Neural cell (in vitro differentiated cells): ENCODE measurements around the gene MAP3K15. TPM values are rescaled to one million over a fixed set of nuclear protein-coding genes. Genes with fewer than 3 reads are reported as not detected.

Source experiments
- H2AFZ ChIP-seq: fragments of 200-600, 300-800 bp; sonication (generic), shearing (Covaris generic); 2 replicates; pipeline ENCODE4 v1.6.0; 2014; ENCODE audit warnings: low read depth, mild to moderate bottlenecking, antibody characterized with exemption, low read length, moderate library complexity
- H3F3A ChIP-seq: fragments of 200-600 bp; shearing (Covaris generic); 2 replicates; pipeline ENCODE4 v1.6.1; 2016; ENCODE audit warnings: mild to moderate bottlenecking, moderate library complexity, mixed read lengths, antibody characterized with exemption, low read length; ENCODE audit not compliant: insufficient read depth, poor library complexity, severe bottlenecking
- H3K27ac ChIP-seq: fragments of 200-600, 300-800 bp; sonication (generic), shearing (Covaris generic); 2 replicates; pipeline ENCODE4 v1.5.1; 2014; ENCODE audit warnings: mild to moderate bottlenecking, low read length, moderate library complexity
- H3K27me3 ChIP-seq: fragments of 300-800, 200-600 bp; sonication (generic), shearing (Covaris generic); 2 replicates; pipeline ENCODE4 v1.6.0; 2014; ENCODE audit warnings: mild to moderate bottlenecking, low read depth, low read length, moderate library complexity; ENCODE audit not compliant: insufficient read depth
- H3K36me3 ChIP-seq: fragments of 300-800, 200-600 bp; sonication (generic), shearing (Covaris generic); 2 replicates; pipeline ENCODE4 v1.5.1; 2014; ENCODE audit warnings: mild to moderate bottlenecking, antibody characterized with exemption, low read length, moderate library complexity; ENCODE audit not compliant: insufficient read depth
- H3K4me2 ChIP-seq: fragments of 300-800, 200-600 bp; sonication (generic), shearing (Covaris generic); 2 replicates; pipeline ENCODE4 v1.6.0; 2014; ENCODE audit warnings: mild to moderate bottlenecking, low read length
- H3K4me3 ChIP-seq: fragments of 300-800, 200-600 bp; sonication (generic), shearing (Covaris generic); 2 replicates; pipeline ENCODE4 v1.5.1; 2014; ENCODE audit warnings: mild to moderate bottlenecking, low read length, moderate library complexity
- H3K79me2 ChIP-seq: fragments of 200-600 bp; shearing (Covaris generic); replicated peaks from 2 replicates; pipeline ENCODE4 v1.6.0; 2014; ENCODE audit warnings: mild to moderate bottlenecking, low read length, moderate library complexity; ENCODE audit not compliant: insufficient read depth
- H3K9ac ChIP-seq: fragments of 300-800, 200-600 bp; sonication (generic), shearing (Covaris generic); 2 replicates; pipeline ENCODE4 v1.6.1; 2016; ENCODE audit warnings: mild to moderate bottlenecking, low read length, mixed read lengths
- H3K9me2 ChIP-seq: fragments of 200-600 bp; shearing (Covaris generic); 2 replicates; pipeline ENCODE4 v1.6.1; 2016; ENCODE audit warnings: mild to moderate bottlenecking, low read length, mixed read lengths; ENCODE audit not compliant: insufficient read depth
- H3K9me3 ChIP-seq: fragments of 200-600, 300-800 bp; sonication (generic), shearing (Covaris generic); 2 replicates; pipeline ENCODE4 v1.6.1; 2016; ENCODE audit warnings: mild to moderate bottlenecking, mixed run types, low read length, moderate library complexity, mixed read lengths
- H4K20me1 ChIP-seq: fragments of 200-600 bp; shearing (Covaris generic); 2 replicates; pipeline ENCODE4 v1.6.1; 2016; ENCODE audit warnings: mild to moderate bottlenecking, mixed run types; ENCODE audit not compliant: insufficient read depth
- EP300 ChIP-seq: fragments of 450-650 bp; conservative IDR thresholded peaks from 2 replicates; pipeline ENCODE4 v1.6.1; 2014; ENCODE audit warnings: antibody characterized with exemption, mild to moderate bottlenecking, moderate library complexity; ENCODE audit not compliant: poor library complexity, severe bottlenecking
- EZH2 ChIP-seq: fragments of 200-600, 300-800 bp; shearing (Covaris generic), sonication (generic); IDR thresholded peaks from 2 replicates; pipeline ENCODE4 v1.6.1; 2014; ENCODE audit warnings: antibody characterized with exemption, low read length, borderline replicate concordance, mild to moderate bottlenecking; ENCODE audit not compliant: insufficient read depth, poor library complexity, severe bottlenecking
- MXI1 ChIP-seq: fragments of 450-650 bp; conservative IDR thresholded peaks from 2 replicates; pipeline ENCODE4 v1.6.1; 2014; ENCODE audit warnings: antibody characterized with exemption, mild to moderate bottlenecking; ENCODE audit not compliant: poor library complexity, severe bottlenecking
- POLR2AphosphoS5 ChIP-seq: IDR thresholded peaks from 2 replicates; pipeline ENCODE4 v1.6.1; 2012
- RAD21 ChIP-seq: fragments of 450-650 bp; conservative IDR thresholded peaks from 2 replicates; pipeline ENCODE4 v1.6.1; 2014; ENCODE audit warnings: antibody characterized with exemption, mild to moderate bottlenecking, moderate library complexity
- SMC3 ChIP-seq: fragments of 450-650 bp; conservative IDR thresholded peaks from 2 replicates; pipeline ENCODE4 v1.6.1; 2014; ENCODE audit warnings: antibody characterized with exemption, mild to moderate bottlenecking, moderate library complexity; ENCODE audit not compliant: poor library complexity
- TAF1 ChIP-seq: IDR thresholded peaks from 2 replicates; pipeline ENCODE4 v1.6.1; 2012; ENCODE audit warnings: low read depth
- polyA plus RNA-seq: library from polyadenylated mRNA; depleted of rRNA; stranded (reverse); fragments of >200 nt; gene quantifications from 2 replicates; pipeline ENCODE4 v1.2.3, GENCODE V29; 2014
- TF ChIP-seq, protein P1 (sequence below): fragments of 450-650 bp; IDR thresholded peaks from 2 replicates; pipeline ENCODE4 v1.5.1; 2014; ENCODE audit warnings: antibody characterized with exemption, mild to moderate bottlenecking, moderate library complexity; ENCODE audit not compliant: poor library complexity, severe bottlenecking
- TF ChIP-seq, protein P2 (sequence below): IDR thresholded peaks from 2 replicates; pipeline ENCODE4 v1.6.1; 2012; ENCODE audit warnings: borderline replicate concordance

MAP3K15 gene
- polyA plus RNA-seq, 1 donor from 2014 or later, result not detected

DNA sequence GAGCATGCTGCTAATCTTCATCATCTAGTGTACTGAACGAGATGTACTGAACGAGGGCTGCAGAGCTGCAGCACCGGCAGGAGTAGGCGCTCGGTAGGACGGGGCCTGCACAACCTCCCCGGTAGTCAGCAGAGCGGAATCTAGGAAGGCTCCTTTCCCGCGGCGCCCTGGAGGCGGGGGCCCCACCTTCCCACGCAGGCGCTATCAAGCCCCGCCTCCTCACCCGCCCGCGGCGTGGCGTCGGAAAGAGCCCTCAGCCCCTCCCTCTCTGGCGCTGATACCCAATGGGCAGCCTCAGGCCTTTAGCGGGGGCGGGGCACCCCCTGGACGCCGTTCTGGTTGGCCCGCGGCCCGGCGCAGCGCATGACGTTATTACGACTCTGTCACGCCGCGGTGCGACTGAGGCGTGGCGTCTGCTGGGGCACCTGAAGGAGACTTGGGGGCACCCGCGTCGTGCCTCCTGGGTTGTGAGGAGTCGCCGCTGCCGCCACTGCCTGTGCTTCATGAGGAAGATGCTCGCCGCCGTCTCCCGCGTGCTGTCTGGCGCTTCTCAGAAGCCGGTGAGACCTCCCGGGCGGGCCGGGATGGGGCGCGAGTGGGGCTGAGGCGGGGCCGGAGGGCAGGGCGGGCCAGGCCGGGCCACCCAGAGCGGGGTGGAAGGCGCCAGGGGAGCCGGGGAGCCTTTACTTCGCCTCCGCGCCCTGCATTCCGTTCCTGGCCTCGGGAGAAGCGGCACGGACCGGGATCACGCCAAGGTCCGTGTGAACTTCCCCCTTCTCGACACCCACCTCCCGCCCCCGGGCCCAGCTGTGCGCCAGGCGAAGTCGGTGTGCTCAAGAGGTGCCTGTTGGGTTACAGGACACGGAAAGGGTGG lies 171.5 kb downstream of the MAP3K15 start, which contains the start of gene PDHA1:
Gene PDHA1, plus strand, starts transcription at position 393 of the 874 bp plus-strand sequence. Its CDS starts 111 bp downstream, at position 504.
- H4K20me1 ChIP-seq, result no peaks in the 10 kb centered on the region
- peak within 1 kb of the TSS; percentile 68 for H2AFZ ChIP-seq
- H3K36me3 ChIP-seq, result no peaks in the 10 kb centered on the region
- H3K9ac ChIP-seq, result peak within 1 kb of the TSS; percentile 65
- H3F3A ChIP-seq, result no peaks in the 10 kb centered on the region
- H3K9me2 ChIP-seq, result no peaks in the 10 kb centered on the region
- H3K9me3 ChIP-seq, result no peaks in the 10 kb centered on the region
- TF ChIP-seq EP300, result peak; percentile 20
- TF ChIP-seq MXI1, result peak; percentile 90
- TF ChIP-seq POLR2AphosphoS5, result peak; percentile 74
- TF ChIP-seq TAF1, result peak; percentile 53
- TF ChIP-seq, protein P1, sequence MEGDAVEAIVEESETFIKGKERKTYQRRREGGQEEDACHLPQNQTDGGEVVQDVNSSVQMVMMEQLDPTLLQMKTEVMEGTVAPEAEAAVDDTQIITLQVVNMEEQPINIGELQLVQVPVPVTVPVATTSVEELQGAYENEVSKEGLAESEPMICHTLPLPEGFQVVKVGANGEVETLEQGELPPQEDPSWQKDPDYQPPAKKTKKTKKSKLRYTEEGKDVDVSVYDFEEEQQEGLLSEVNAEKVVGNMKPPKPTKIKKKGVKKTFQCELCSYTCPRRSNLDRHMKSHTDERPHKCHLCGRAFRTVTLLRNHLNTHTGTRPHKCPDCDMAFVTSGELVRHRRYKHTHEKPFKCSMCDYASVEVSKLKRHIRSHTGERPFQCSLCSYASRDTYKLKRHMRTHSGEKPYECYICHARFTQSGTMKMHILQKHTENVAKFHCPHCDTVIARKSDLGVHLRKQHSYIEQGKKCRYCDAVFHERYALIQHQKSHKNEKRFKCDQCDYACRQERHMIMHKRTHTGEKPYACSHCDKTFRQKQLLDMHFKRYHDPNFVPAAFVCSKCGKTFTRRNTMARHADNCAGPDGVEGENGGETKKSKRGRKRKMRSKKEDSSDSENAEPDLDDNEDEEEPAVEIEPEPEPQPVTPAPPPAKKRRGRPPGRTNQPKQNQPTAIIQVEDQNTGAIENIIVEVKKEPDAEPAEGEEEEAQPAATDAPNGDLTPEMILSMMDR, result no peak
- TF ChIP-seq RAD21, result no peak
- no peak for TF ChIP-seq SMC3
- TF ChIP-seq EZH2, result no peak
- TF ChIP-seq, protein P2, sequence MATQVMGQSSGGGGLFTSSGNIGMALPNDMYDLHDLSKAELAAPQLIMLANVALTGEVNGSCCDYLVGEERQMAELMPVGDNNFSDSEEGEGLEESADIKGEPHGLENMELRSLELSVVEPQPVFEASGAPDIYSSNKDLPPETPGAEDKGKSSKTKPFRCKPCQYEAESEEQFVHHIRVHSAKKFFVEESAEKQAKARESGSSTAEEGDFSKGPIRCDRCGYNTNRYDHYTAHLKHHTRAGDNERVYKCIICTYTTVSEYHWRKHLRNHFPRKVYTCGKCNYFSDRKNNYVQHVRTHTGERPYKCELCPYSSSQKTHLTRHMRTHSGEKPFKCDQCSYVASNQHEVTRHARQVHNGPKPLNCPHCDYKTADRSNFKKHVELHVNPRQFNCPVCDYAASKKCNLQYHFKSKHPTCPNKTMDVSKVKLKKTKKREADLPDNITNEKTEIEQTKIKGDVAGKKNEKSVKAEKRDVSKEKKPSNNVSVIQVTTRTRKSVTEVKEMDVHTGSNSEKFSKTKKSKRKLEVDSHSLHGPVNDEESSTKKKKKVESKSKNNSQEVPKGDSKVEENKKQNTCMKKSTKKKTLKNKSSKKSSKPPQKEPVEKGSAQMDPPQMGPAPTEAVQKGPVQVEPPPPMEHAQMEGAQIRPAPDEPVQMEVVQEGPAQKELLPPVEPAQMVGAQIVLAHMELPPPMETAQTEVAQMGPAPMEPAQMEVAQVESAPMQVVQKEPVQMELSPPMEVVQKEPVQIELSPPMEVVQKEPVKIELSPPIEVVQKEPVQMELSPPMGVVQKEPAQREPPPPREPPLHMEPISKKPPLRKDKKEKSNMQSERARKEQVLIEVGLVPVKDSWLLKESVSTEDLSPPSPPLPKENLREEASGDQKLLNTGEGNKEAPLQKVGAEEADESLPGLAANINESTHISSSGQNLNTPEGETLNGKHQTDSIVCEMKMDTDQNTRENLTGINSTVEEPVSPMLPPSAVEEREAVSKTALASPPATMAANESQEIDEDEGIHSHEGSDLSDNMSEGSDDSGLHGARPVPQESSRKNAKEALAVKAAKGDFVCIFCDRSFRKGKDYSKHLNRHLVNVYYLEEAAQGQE, result no peak
- H3K27ac ChIP-seq, result peak within 1 kb of the TSS; percentile 70
- peak within 1 kb of the TSS; percentile 82 for H3K4me3 ChIP-seq
- no peaks in the 10 kb centered on the region for H3K27me3 ChIP-seq
- H3K4me2 ChIP-seq, result peak within 1 kb of the TSS; percentile 55
- H3K79me2 ChIP-seq, result peaks cover 8% of the 10 kb centered on the region

DNA sequence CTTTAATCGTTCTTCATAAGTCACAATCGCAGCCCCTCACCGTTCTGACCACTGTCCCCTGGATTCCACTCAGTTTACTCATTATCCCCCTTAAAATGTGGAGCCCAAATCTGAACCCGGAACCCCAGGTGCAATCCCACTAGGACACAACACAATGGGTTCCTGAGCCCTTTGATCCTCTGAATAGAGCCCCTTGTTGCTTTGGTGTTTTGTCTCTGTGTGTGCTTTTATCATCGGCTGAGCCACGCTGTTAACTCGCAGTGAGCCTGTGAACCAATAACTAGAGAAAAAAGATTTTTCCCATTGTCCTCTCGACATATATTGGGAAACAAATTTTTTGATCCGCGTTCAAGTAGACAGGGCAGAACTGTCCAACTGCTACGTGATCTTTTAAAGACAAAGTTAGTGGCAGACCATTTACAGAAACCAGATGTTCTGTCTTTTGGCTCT lies 172.2 kb downstream of the MAP3K15 start:
- peak overlapping the region; percentile 70 for H3K27ac ChIP-seq
- peak overlapping the region; percentile 61 for H3K9ac ChIP-seq
- H2AFZ ChIP-seq, result peak overlapping the region; percentile 68
- H3K4me2 ChIP-seq, result peak overlapping the region; percentile 55
- H3F3A ChIP-seq, result no peaks in the 10 kb centered on the region
- H3K79me2 ChIP-seq, result peaks cover 8% of the 10 kb centered on the region
- H3K36me3 ChIP-seq, result no peaks in the 10 kb centered on the region
- TF ChIP-seq, protein P1, result no peak
- TF ChIP-seq SMC3, result no peak
- H3K4me3 ChIP-seq, result peak overlapping the region; percentile 82
- H3K9me3 ChIP-seq, result no peaks in the 10 kb centered on the region
- H3K9me2 ChIP-seq, result no peaks in the 10 kb centered on the region
- no peaks in the 10 kb centered on the region for H4K20me1 ChIP-seq
- no peaks in the 10 kb centered on the region for H3K27me3 ChIP-seq
